HG03342 (cell line): ENCODE results near the gene ELSPBP1.
"Not testable (repeated sequence)": the region's sequence is repeated elsewhere in the genome, so short reads cannot be mapped to it uniquely, and the experiment has no call there.

Experiments used
- ATAC-seq: cut with Tn5 transposase; IDR thresholded peaks from one replicate; pipeline ENCODE4 v1.9.1; 2021; ENCODE audit warnings: mild to moderate bottlenecking, moderate library complexity; ENCODE audit not compliant: unreplicated experiment

ELSPBP1 gene

DNA sequence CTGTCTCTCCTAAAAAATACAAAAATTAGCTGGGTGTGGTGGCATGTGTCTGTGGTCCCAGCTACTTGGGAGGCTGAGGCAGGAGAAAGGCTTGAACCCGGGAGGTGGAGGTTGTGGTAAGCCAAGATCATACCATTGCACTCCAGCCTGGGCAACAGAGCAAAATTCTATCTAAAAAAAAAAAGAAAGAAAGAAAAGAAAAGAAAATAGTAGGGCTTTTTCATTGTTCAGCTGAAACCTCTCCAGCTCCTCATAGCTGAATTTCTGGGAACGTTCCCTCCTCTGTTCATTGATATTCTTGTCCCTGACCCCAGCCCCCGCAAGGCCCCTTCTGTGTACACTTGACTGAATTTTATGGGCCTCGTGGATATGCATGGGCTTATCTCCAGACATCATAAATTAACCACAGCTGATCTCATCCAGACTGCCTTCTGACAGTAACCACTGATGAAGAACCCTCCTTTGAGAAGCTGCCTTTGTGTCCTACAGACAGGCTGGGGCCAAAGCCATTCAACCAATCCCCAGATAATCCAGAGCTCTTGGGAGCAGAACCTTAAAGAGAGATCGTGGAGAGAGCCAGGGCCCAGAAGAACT lies at the start of gene ELSPBP1:
Gene ELSPBP1, plus strand, starts transcription at position 424 of the 594 bp plus-strand sequence. CDS start 14,036 bp downstream, outside the sequence.
- ATAC-seq, result no peak

DNA sequence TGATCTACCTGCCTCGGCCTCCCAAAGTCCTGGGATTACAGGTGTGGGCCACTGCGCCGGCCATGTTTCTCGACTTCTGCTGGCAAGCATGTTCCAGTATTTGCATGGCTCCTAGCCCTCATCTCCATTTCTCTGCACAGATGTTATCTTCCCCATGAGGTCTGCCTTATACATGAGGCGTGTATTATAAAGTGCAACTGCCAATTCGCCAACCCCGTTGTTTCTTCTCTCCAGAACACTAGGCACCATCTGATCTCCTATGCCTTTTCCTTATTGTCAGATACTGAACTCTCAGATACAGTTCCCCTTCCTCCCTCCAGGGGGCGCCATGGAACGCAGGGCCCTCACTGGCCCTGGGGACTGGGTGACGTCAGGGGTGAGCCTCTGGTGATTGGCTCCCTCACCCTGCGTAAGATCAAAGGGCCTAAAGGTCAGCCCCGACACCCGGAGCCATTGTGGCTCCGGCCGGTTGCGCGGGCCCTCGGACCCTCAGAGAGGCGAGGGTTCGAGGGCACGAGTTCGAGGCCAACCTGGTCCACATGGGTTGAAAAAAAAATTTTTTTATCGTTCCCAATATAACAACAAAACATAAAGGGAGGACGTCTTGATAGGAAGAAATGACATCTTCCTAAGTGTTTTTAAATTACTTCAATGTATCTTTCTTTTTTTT lies 44.4 kb upstream of the ELSPBP1 start:
- not testable (repeated sequence) for ATAC-seq

- ATAC-seq, result not testable (repeated sequence)
These were observed 42.3 kb upstream of the ELSPBP1 start for GRCh38 chr19:47952132-47952531.

- ATAC-seq, result not testable (repeated sequence)
These were observed 38.5 kb upstream of the ELSPBP1 start for GRCh38 chr19:47955936-47956335.

DNA sequence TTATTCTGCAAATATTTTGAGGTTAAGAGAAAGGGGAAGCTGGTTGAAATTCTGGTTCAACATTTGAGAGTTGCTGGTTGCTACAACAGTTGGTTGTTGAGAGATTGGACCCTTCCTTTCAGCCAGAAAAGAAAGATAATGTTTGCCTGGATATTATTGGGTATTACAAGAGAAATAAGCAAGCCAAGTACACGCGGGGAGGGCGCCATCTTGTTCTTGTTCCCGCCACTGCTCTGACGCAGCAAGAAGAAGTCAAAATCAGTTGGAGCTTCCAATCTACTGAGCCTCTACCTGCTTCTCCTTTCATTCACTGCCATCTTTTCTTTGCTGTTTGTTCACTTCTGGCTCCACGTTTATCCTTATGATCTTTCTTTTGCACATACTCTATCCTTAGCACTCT lies 20.9 kb upstream of the ELSPBP1 start:
- ATAC-seq, result no peak

DNA sequence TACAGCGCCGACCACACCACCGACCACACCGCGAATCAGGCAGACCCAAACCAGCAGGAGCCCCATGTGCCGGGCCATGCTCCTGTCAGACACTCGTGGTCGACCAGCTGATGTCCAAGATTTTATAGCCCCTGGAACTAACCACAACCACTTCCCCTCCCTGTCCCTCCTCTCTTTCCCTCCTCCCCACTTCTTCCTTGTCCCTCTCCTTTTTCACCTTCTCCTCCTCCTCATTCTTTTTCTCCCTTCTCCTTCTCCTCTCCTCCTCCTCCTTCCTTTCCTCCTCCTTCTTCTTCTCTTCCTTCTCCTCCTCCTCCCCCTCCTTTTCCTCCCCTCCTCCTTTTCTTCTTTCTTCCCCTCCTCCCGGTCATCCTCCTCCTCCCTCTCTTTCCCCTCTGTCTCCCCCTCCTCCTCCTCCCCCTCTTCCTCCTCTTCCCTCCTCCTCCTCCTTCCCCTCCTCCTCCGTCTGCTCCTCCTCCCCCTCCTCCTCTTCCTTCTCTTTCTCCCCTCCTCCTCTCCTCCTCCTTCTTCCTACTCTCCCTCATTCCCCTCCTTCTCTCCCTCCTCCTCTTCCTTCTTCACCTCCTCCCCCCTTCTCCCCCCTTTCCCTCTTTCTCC lies 3.1 kb upstream of the ELSPBP1 start:
- no peak for ATAC-seq

GRCh38 chr19:47992070-47992469 lies 2.4 kb upstream of the ELSPBP1 start, which contains the start of gene BSPH1:
TSS of gene BSPH1 (minus strand) at chr19:47992170. CDS start at chr19:47992081, 89 bp downstream.
- ATAC-seq, result no peak

GRCh38 chr19:47996230-47996727 lies 1.8 kb downstream of the ELSPBP1 start:
- ATAC-seq, result no peak

DNA sequence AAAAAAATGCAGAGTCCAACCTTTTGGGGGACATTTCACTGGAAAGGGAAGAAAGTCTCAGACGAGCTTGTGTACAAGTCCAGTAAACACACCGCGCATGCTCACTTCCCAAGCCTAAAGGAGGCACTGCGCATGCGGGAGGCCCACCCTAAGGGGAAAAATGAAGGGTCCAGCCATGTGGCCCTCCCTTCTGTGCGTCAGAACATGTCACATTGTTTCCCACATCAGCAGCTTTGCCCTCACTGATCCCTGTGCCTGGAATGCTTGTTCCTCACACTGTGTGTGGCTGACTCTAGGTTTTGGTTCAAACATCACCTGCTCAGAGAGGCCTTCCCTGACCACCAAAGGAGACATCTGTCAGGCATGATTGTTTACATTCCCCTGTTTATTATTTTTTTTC lies 4.4 kb downstream of the ELSPBP1 start:
- no peak for ATAC-seq

GRCh38 chr19:48000846-48001245 lies 6.4 kb downstream of the ELSPBP1 start:
- no peak for ATAC-seq

DNA sequence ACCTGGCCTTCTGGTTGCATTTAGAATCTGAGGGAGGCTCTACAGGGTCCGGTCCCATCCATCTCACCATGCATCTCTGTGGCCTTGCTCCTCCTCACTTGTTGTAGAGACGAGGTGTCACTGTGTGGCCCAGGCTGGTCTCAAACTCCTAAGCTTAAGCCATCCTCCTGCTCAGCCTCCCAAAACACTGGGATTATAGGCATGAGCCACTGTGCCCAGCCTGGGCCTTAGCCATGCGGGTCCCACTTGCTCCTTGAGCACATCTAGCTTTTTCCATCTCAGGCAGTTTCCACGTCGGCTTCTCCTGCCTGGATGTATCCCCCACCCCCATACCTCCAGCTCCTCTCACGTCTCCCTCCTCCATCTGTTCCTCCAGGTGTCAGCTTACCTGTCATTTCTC lies 9.8 kb downstream of the ELSPBP1 start:
- no peak for ATAC-seq

GRCh38 chr19:48006762-48007161 lies 12.3 kb downstream of the ELSPBP1 start:
- no peak for ATAC-seq

- no peak for ATAC-seq
These were observed 16.7 kb downstream of the ELSPBP1 start for GRCh38 chr19:48010932-48011758.

DNA sequence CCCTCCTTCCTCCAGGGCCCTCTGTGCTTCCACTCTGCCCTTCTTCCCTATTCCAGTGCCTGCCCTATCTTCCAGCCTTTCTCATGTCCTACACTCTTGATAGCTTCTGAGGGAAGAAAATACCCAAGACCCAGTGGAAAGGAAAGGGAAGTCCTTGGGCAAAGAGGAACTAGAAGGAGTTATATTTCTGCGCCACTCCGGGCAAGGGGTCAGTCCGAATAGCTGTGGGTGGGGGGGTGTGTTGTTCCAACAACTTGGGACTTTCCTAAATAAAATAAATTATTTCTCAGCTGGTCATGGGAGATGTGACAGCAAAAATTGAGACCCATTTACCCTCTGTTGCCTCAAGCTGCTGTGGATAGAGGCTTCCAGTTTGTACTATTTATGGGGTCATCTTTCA lies 26.3 kb downstream of the ELSPBP1 start:
- ATAC-seq, result no peak

DNA sequence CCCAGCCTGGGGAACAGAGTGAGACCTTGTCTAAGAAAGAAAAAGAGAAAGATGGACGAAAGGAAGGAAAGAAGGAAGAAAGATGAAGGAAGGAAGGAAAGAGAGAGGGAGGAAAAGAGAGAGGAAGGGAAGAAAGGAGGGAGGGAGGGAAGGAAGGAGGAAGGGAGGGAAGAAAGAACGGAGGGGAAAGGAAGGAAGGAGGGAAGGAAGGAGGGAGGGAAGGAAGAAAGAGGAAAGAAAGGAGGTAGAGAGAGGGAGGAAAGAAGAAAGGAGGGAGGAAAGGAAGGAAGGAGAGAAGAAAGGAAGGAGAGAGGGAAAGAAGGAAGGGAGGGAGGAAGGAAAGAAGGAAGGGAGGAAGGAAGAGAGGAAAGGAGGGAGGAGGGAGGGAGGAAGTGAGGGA lies 28.6 kb downstream of the ELSPBP1 start:
- no peak for ATAC-seq

DNA sequence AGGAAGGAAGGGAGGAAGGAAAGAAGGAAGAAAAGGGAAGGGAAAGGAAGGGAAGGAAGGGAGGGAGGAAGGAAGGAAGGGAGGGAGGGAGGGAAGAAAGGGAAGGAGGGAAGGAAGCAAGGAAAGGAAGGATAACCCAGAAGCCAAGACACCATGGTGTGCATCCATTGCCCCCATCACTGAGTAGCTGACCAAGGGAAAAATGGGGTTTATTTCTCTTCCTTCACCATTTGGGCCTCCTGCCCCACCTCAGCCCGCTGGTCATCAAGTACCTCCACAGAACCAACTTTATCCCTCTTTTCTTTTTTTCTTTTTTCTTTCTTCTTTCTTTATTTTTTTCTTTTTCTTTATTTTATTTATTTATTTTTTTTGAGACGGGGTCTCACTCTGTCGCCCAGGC lies 29.1 kb downstream of the ELSPBP1 start:
- ATAC-seq, result no peak

DNA sequence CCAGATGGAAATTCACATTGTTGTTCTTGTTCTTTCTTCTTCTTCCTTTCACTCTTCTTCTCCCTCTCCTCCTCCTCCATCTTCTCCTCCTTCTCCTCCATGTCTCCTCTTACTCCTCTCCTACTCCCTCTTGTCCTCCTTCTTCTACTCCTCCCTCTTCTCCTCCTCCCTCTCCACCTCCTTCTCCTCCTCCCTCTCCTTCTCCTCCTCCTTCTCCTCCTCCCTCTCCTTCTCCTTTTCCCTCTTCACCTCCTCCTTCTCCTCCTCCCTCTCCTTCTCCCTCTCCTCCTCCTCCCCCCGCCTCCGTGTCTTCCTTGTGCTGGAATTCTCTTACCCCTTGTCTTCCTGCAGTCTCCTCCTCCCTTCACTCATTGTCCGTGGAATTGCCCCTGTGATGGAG lies 31.0 kb downstream of the ELSPBP1 start:
- ATAC-seq, result no peak

- no peak for ATAC-seq
These were observed 35.0 kb downstream of the ELSPBP1 start for GRCh38 chr19:48029431-48029830.

- no peak for ATAC-seq
These were observed 35.6 kb downstream of the ELSPBP1 start for GRCh38 chr19:48030073-48030472.

DNA sequence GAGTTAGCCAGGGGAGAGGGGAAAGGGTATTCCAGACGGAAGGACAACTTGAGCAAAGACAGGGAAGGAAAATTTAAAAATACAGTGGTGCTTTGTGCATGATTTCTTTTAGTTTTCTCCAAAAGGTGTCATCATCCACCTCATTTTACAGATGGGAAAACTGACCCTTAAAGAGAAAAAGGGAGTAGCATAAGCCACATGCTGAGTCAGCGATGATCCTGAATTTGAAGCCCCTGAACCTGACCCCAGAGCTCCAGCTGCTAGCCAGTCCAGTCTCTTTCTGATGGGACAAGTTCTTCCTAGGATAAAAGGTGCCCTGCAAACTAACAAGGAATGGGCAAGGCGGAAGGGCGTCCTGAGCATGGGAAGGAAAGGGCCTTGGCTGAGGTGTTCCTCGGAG lies 39.2 kb downstream of the ELSPBP1 start:
- ATAC-seq, result no peak

- no peak for ATAC-seq
These were observed 42.3 kb downstream of the ELSPBP1 start for GRCh38 chr19:48036765-48037164.
